ENCODE measurements around the gene ZFYVE27.

ZFYVE27 gene

GRCh38 chr10:97766996-97767924 lies 30.3 kb downstream of the ZFYVE27 start:
- no peak overlapping the region for H3K4me3 ChIP-seq (ENCODE audit: low read depth, low read length)

GRCh38 chr10:97768322-97769315 lies 31.7 kb downstream of the ZFYVE27 start:
- no peak overlapping the region for H3K4me3 ChIP-seq (ENCODE audit: low read depth, low read length)

GRCh38 chr10:97770255-97770654 lies 33.3 kb downstream of the ZFYVE27 start:
- H3K4me3 ChIP-seq (ENCODE audit: low read depth, low read length), result no peak overlapping the region

GRCh38 chr10:97771055-97771891 lies 34.3 kb downstream of the ZFYVE27 start:
- peak overlapping the region; percentile 62 for H3K4me3 ChIP-seq (ENCODE audit: low read depth, low read length)

GRCh38 chr10:97771913-97772823 lies 35.2 kb downstream of the ZFYVE27 start, which contains the start of gene SFRP5:
Gene SFRP5, minus strand, starts transcription at chr10:97771999. Its CDS starts 166 bp downstream, at chr10:97771833.
- H3K4me3 ChIP-seq (ENCODE audit: low read depth, low read length), result peak within 1 kb of the TSS; percentile 62

- H3K4me3 ChIP-seq (ENCODE audit: low read depth, low read length), result no peak overlapping the region
Measured at GRCh38 chr10:97773096-97773495, 36.2 kb downstream of the ZFYVE27 start.

- no peak overlapping the region for H3K4me3 ChIP-seq (ENCODE audit: low read depth, low read length)
Measured at GRCh38 chr10:97774811-97775294, 37.9 kb downstream of the ZFYVE27 start.

- no peak overlapping the region for H3K4me3 ChIP-seq (ENCODE audit: low read depth, low read length)
Measured at GRCh38 chr10:97777143-97777542, 40.2 kb downstream of the ZFYVE27 start.

- no peak overlapping the region for H3K4me3 ChIP-seq (ENCODE audit: low read depth, low read length)
Measured at GRCh38 chr10:97778452-97779302, 41.7 kb downstream of the ZFYVE27 start.

GRCh38 chr10:97779492-97779891 lies 42.6 kb downstream of the ZFYVE27 start:
- H3K4me3 ChIP-seq (ENCODE audit: low read depth, low read length), result no peak overlapping the region

GRCh38 chr10:97779975-97780374 lies 43.0 kb downstream of the ZFYVE27 start:
- no peak overlapping the region for H3K4me3 ChIP-seq (ENCODE audit: low read depth, low read length)

GRCh38 chr10:97780841-97781617 lies 44.1 kb downstream of the ZFYVE27 start:
- no peak overlapping the region for H3K4me3 ChIP-seq (ENCODE audit: low read depth, low read length)

GRCh38 chr10:97781618-97782331 lies 44.8 kb downstream of the ZFYVE27 start:
- no peak overlapping the region for H3K4me3 ChIP-seq (ENCODE audit: low read depth, low read length)

- H3K4me3 ChIP-seq (ENCODE audit: low read depth, low read length), result no peak overlapping the region
Measured at GRCh38 chr10:97782455-97783228, 45.7 kb downstream of the ZFYVE27 start.

GRCh38 chr10:97784200-97784810 lies 47.4 kb downstream of the ZFYVE27 start:
- no peak overlapping the region for H3K4me3 ChIP-seq (ENCODE audit: low read depth, low read length)

GRCh38 chr10:97785231-97785630 lies 48.3 kb downstream of the ZFYVE27 start:
- H3K4me3 ChIP-seq (ENCODE audit: low read depth, low read length), result no peak overlapping the region

Data from iPS-11a (cell line).